ENCODE results near the gene KCNH3. TPM values are rescaled to one million over a fixed set of nuclear protein-coding genes. Genes with fewer than 3 reads are reported as not detected.

KCNH3 gene
- total and polyA plus RNA-seq, 2 of the 8 experiments (the other 6 are each of a cell fraction or from before 2014, with no cell fraction given): 0.24 to 0.50 TPM

GRCh38 chr12:49578471-49579112, 39.8 kb downstream of the KCNH3 start:
- Histone ChIP-seq H3K9ac (replicated peaks in 1 of 4; ENCODE audit: extremely low read depth in 1 of 4, low read depth in 3 of 4, low read length in 3 of 4) (no peak overlapping the region; a peak in 2 of 7 replicates), H2BK120ac (replicated peaks; ENCODE audit: low read depth, low read length) (no peak overlapping the region), H3K23ac (ENCODE audit: insufficient read length) (no peak overlapping the region), H3K36me3 (ENCODE audit: control insufficient read depth in 2 of 4, insufficient read depth in 4 of 4, low read length in 3 of 4) (peaks cover 0 to 8% (median 0%) of the 10 kb centered on the region in 4 experiments; a peak in 2 of 8 replicates), H3K79me2 (ENCODE audit: control insufficient read depth in 1 of 2, insufficient read depth in 2 of 2, low read length in 2 of 2) (no peaks in the 10 kb centered on the region; a peak in 1 of 4 replicates), H3K23me2 (ENCODE audit: low read depth, low read length) (no peaks in the 10 kb centered on the region), H2BK12ac (ENCODE audit: low read depth, low read length) (no peak overlapping the region), H2AK5ac (ENCODE audit: low read depth, low read length) (no peak overlapping the region; the same call in 1 of the 2 replicates), H3K4me2 (ENCODE audit: insufficient read depth in 1 of 2, low read depth in 2 of 2, low read length in 2 of 2) (no peak overlapping the region), H3K27me3 (replicated peaks in 1 of 4; ENCODE audit: control insufficient read depth in 3 of 4, extremely low read depth in 1 of 4, insufficient read depth in 3 of 4, low read length in 3 of 4) (no peaks in the 10 kb centered on the region), H4K20me1 (replicated peaks in 1 of 2; ENCODE audit: control insufficient read depth in 1 of 2, insufficient read depth in 2 of 2, low read length in 2 of 2) (peaks cover 2 to 14% of the 10 kb centered on the region in 2 experiments), H2AFZ (ENCODE audit: low read length) (no peak overlapping the region), H3K9me3 (ENCODE audit: insufficient read depth in 2 of 2, low read depth in 1 of 2, low read length in 1 of 2) (no peaks in the 10 kb centered on the region), H3K4me1 (replicated peaks in 1 of 4; ENCODE audit: control insufficient read depth in 3 of 4, insufficient read depth in 4 of 4, low read length in 3 of 4) (peaks cover 0 to 6% (median 4%) of the 10 kb centered on the region in 4 experiments; a peak in 4 of 7 replicates), H4K8ac (ENCODE audit: extremely low read depth, insufficient read depth, low read length) (no peak overlapping the region; the same call in 1 of the 2 replicates), H3K18ac (ENCODE audit: extremely low read depth, low read length) (no peak overlapping the region), H3K4me3 (ENCODE audit: extremely low read depth in 1 of 4, insufficient read depth in 2 of 4, low read depth in 3 of 4, low read length in 4 of 4) (no peak overlapping the region), H2BK15ac (ENCODE audit: low read length) (no peak overlapping the region), H3K79me1 (ENCODE audit: low read depth, low read length) (no peaks in the 10 kb centered on the region; the same call in 1 of the 2 replicates), H4K91ac (replicated peaks; ENCODE audit: insufficient read length, low read length) (no peak overlapping the region), H2BK20ac (ENCODE audit: low read length) (0 out of 2 replicates have a peak overlapping the region, but pooled peaks have one; percentile 80), H4K5ac (ENCODE audit: insufficient read length, low read depth, low read length) (no peak overlapping the region), H3K14ac (ENCODE audit: insufficient read length) (no peak overlapping the region), H2BK5ac (ENCODE audit: low read depth, low read length) (no peak overlapping the region), H3K27ac (ENCODE audit: low read depth, low read length) (no peak overlapping the region), H3K56ac (replicated peaks; ENCODE audit: insufficient read length, low read depth, low read length) (no peak overlapping the region), H3K4ac (replicated peaks; ENCODE audit: insufficient read length, low read depth, low read length) (no peak overlapping the region)
- ChIA-PET CTCF (ENCODE audit: partially characterized antibody) (interaction anchor here (0.6 to 10.8 kb wide), 16 partner anchors 8 to 487 kb away, joined by 3 to 171 read pairs (median 5); partner anchors contain the start of gene DNAJC22), POLR2A (ENCODE audit: partially characterized antibody) (interaction anchor here (0.6 to 1.4 kb wide), 5 partner anchors 11 to 347 kb away, joined by 3 to 5 read pairs (median 3); partner anchors contain the start of gene TUBA1C)
- 89% methylated on average over 13 of the region's 13 CpGs; no CpG with 5 or more reads in 1 of the 2 experiments for WGBS, 2 experiments (ENCODE audit: extremely low coverage in 1 of 2, insufficient coverage in 1 of 2, insufficient read length in 1 of 2, insufficient replicate concordance in 2 of 2, low coverage in 1 of 2, low lambda C conversion rate in 2 of 2, missing lambda C conversion rate in 1 of 2)
- TF ChIP-seq SP4 (IDR thresholded peaks at IDR 0.05; ENCODE audit: low read length) (no peak), GABPA (IDR thresholded peaks at IDR 0.05; ENCODE audit: borderline replicate concordance, insufficient read depth, low read length) (no peak)
- no peak for FAIRE-seq
- DNase-seq (ENCODE audit: low read depth in 1 of 2, low spot score in 2 of 2): no peak

Data from H1 (cell line).